H9 (cell line): ENCODE measurements around the gene PPP1R14B. TPM values are rescaled to one million over a fixed set of nuclear protein-coding genes. Genes with fewer than 3 reads are reported as not detected.

Source experiments
- DNase-seq: peaks from one replicate; pipeline ENCODE4 v3.0.0-alpha.2; 2017
- H2AFZ ChIP-seq: one replicate; pipeline ENCODE4 v1.6.1; 2013; ENCODE audit warnings: mild to moderate bottlenecking, low read length, control low read depth, moderate library complexity
- H2AK5ac ChIP-seq: 2 replicates; pipeline ENCODE4 v1.6.1; 2013; ENCODE audit warnings: low read length, control low read depth, mixed read lengths; ENCODE audit not compliant: insufficient read length
- H2BK120ac ChIP-seq: one replicate; pipeline ENCODE4 v1.6.1; 2013; ENCODE audit warnings: low read depth, mild to moderate bottlenecking, low read length, control low read depth, inconsistent platforms; ENCODE audit not compliant: poor library complexity, severe bottlenecking
- H2BK12ac ChIP-seq: 2 replicates; pipeline ENCODE4 v1.6.1; 2013; ENCODE audit warnings: low read length, control low read depth, mixed read lengths, low read depth; ENCODE audit not compliant: insufficient read length
- H2BK15ac ChIP-seq: 2 replicates; pipeline ENCODE4 v1.6.1; 2013; ENCODE audit warnings: low read depth, low read length, control low read depth
- H2BK20ac ChIP-seq: one replicate; pipeline ENCODE4 v1.6.1; 2013; ENCODE audit warnings: low read depth, mild to moderate bottlenecking, low read length, control low read depth, inconsistent platforms; ENCODE audit not compliant: poor library complexity, severe bottlenecking
- H2BK5ac ChIP-seq: 2 replicates; pipeline ENCODE4 v1.6.1; 2013; ENCODE audit warnings: low read length, control low read depth, mixed read lengths; ENCODE audit not compliant: insufficient read length
- H3K14ac ChIP-seq: 2 replicates; pipeline ENCODE4 v1.6.1; 2013; ENCODE audit warnings: low read length, control low read depth; ENCODE audit not compliant: insufficient read depth
- H3K18ac ChIP-seq: 2 replicates; pipeline ENCODE4 v1.6.1; 2013; ENCODE audit warnings: low read depth, mild to moderate bottlenecking, mixed read lengths, low read length, control low read depth; ENCODE audit not compliant: insufficient read length
- H3K23ac ChIP-seq: 2 replicates; pipeline ENCODE4 v1.6.1; 2013; ENCODE audit warnings: low read length, control low read depth, mixed read lengths, low read depth; ENCODE audit not compliant: insufficient read length
- H3K23me2 ChIP-seq: 2 replicates; pipeline ENCODE4 v1.6.1; 2013; ENCODE audit warnings: low read depth, mild to moderate bottlenecking, mixed read lengths, low read length, control low read depth; ENCODE audit not compliant: insufficient read length, poor library complexity, severe bottlenecking
- H3K27ac ChIP-seq: 2 replicates; pipeline ENCODE4 v1.5.1; 2013; ENCODE audit warnings: low read length, control low read depth, mixed read lengths, low read depth; ENCODE audit not compliant: insufficient read length
- H3K27me3 ChIP-seq: 2 replicates; pipeline ENCODE4 v1.6.1; 2013; ENCODE audit warnings: low read length, control low read depth, inconsistent platforms; ENCODE audit not compliant: insufficient read depth
- H3K4ac ChIP-seq: 2 replicates; pipeline ENCODE4 v1.6.1; 2013; ENCODE audit warnings: low read depth, mild to moderate bottlenecking, control low read depth, inconsistent platforms, low read length, moderate library complexity
- H3K4me1 ChIP-seq: 2 replicates; pipeline ENCODE4 v1.6.1; 2013; ENCODE audit warnings: low read length, control low read depth, inconsistent platforms; ENCODE audit not compliant: insufficient read depth
- H3K4me2 ChIP-seq: 2 replicates; pipeline ENCODE4 v1.6.1; 2013; ENCODE audit warnings: low read length, control low read depth, mixed read lengths; ENCODE audit not compliant: insufficient read length, insufficient read depth
- H3K56ac ChIP-seq: 2 replicates; pipeline ENCODE4 v1.6.1; 2013; ENCODE audit warnings: low read depth, mild to moderate bottlenecking, mixed read lengths, low read length, control low read depth; ENCODE audit not compliant: insufficient read length
- H3K79me1 ChIP-seq: 2 replicates; pipeline ENCODE4 v1.6.1; 2013; ENCODE audit warnings: low read depth, mild to moderate bottlenecking, moderate library complexity, low read length, control low read depth, inconsistent platforms; ENCODE audit not compliant: insufficient read depth, poor library complexity, severe bottlenecking
- H3K79me2 ChIP-seq: 2 replicates; pipeline ENCODE4 v1.6.1; 2013; ENCODE audit warnings: low read length, control low read depth, inconsistent platforms; ENCODE audit not compliant: insufficient read depth
- H3K9ac ChIP-seq: 2 replicates; pipeline ENCODE4 v1.6.1; 2013; ENCODE audit warnings: low read length, control low read depth, mixed read lengths; ENCODE audit not compliant: insufficient read length; ENCODE audit errors: extremely low read depth
- H3K9me3 ChIP-seq: one replicate; pipeline ENCODE4 v1.6.1; 2013; ENCODE audit warnings: low read depth, low read length, inconsistent platforms; ENCODE audit not compliant: control insufficient read depth
- H3T11ph ChIP-seq: one replicate; pipeline ENCODE4 v1.6.1; 2013; ENCODE audit warnings: mild to moderate bottlenecking, low read length, control low read depth, inconsistent platforms
- H4K20me1 ChIP-seq: one replicate; pipeline ENCODE4 v1.6.1; 2013; ENCODE audit not compliant: control insufficient read depth, insufficient read length, insufficient read depth
- H4K5ac ChIP-seq: 2 replicates; pipeline ENCODE4 v1.6.1; 2013; ENCODE audit warnings: low read depth, mild to moderate bottlenecking, mixed read lengths, low read length, control low read depth; ENCODE audit not compliant: insufficient read length
- H4K8ac ChIP-seq: replicated peaks from 2 replicates; pipeline ENCODE4 v1.6.1; 2013; ENCODE audit warnings: low read length, control low read depth, mixed read lengths, low read depth; ENCODE audit not compliant: insufficient read length
- H4K91ac ChIP-seq: 2 replicates; pipeline ENCODE4 v1.6.1; 2013; ENCODE audit warnings: low read depth, mild to moderate bottlenecking, moderate library complexity, mixed read lengths, low read length, control low read depth; ENCODE audit not compliant: insufficient read length
- H3K27ac Mint-ChIP-seq, 3 experiments: 2 replicates in 2 of 3; 3 replicates in 1 of 3; pipeline ENCODE4 v1.8.0; 2020 to 2021; ENCODE audit warnings: mixed read lengths in 3 of 3, mild to moderate bottlenecking in 1 of 3, moderate library complexity in 1 of 3
- H3K27me3 Mint-ChIP-seq: 2 replicates; pipeline ENCODE4 v1.8.0; 2021; ENCODE audit warnings: low read depth, mild to moderate bottlenecking, moderate library complexity, mixed read lengths
- H3K36me3 Mint-ChIP-seq, 3 experiments: 2 replicates in 2 of 3; 3 replicates in 1 of 3; pipeline ENCODE4 v1.8.0; 2020 to 2021; ENCODE audit warnings: low read depth in 3 of 3, mixed read lengths in 3 of 3; ENCODE audit not compliant: insufficient read depth in 1 of 3
- H3K4me1 Mint-ChIP-seq, 2 experiments: 2 replicates each; pipeline ENCODE4 v1.8.0; 2020; ENCODE audit warnings: mixed read lengths in 2 of 2
- H3K4me3 Mint-ChIP-seq, 2 experiments: 2 replicates in 1 of 2; 3 replicates in 1 of 2; pipeline ENCODE4 v1.8.0; 2020 to 2021; ENCODE audit warnings: mild to moderate bottlenecking in 2 of 2, mixed read lengths in 2 of 2, moderate library complexity in 1 of 2
- H3K9me3 Mint-ChIP-seq, 2 experiments: 2 replicates in 1 of 2; 3 replicates in 1 of 2; pipeline ENCODE4 v1.8.0; 2020; ENCODE audit warnings: mild to moderate bottlenecking in 2 of 2, mixed read lengths in 2 of 2, moderate library complexity in 1 of 2
- CTCF ChIP-seq: fragments of 200-600 bp; sonication (generic); conservative IDR thresholded peaks from 3 replicates; pipeline ENCODE4 v1.8.0; 2021; ENCODE audit warnings: antibody characterized with exemption, mild to moderate bottlenecking
- WGBS: extraction: QIAGEN DNeasy Blood & Tissue Kit; methylation state at CpG from one replicate; pipeline ENCODE4 v1.1.7; 2013; ENCODE audit warnings: missing lambda C conversion rate, low lambda C conversion rate, mixed read lengths; ENCODE audit not compliant: insufficient read length; ENCODE audit errors: extremely low coverage; 5-methylcytosine and 5-hydroxymethylcytosine counted together
- total RNA-seq: library from RNA; stranded (reverse); gene quantifications from 2 replicates; pipeline ENCODE4 v1.2.1, GENCODE V29; 2021

PPP1R14B gene
- total RNA-seq, 1 experiment from 2014 or later, result 358 TPM

- Histone ChIP-seq H3K23ac (no peak within 1 kb of the TSS), H3K4me2 (peak within 1 kb of the TSS; percentile 58), H2AK5ac (no peak within 1 kb of the TSS), H3K4me1 (no peaks in the 10 kb centered on the region), H3K27ac (no peak within 1 kb of the TSS), H3K79me1 (no peaks in the 10 kb centered on the region), H2BK15ac (no peak within 1 kb of the TSS), H4K20me1 (no peaks in the 10 kb centered on the region), H2BK120ac (no peak within 1 kb of the TSS), H3K56ac (no peak within 1 kb of the TSS), H2BK12ac (no peak within 1 kb of the TSS), H3T11ph (no peak within 1 kb of the TSS), H2BK5ac (no peak within 1 kb of the TSS), H3K9ac (no peak within 1 kb of the TSS), H4K91ac (no peak within 1 kb of the TSS), H3K4ac (no peak within 1 kb of the TSS), H3K9me3 (no peaks in the 10 kb centered on the region), H3K18ac (no peak within 1 kb of the TSS), H4K5ac (no peak within 1 kb of the TSS), H3K23me2 (peaks cover 3% of the 10 kb centered on the region), H3K14ac (no peak within 1 kb of the TSS; the same call in 1 of the 2 replicates), H4K8ac (no peak within 1 kb of the TSS), H3K27me3 (peaks cover 57% of the 10 kb centered on the region), H3K79me2 (no peaks in the 10 kb centered on the region), H2AFZ (no peak within 1 kb of the TSS), H2BK20ac (no peak within 1 kb of the TSS)
- Mint-ChIP-seq H3K4me1 (peaks cover 10 to 11% of the 10 kb centered on the region in 2 experiments), H3K36me3 (peaks cover 0 to 2% (median 0%) of the 10 kb centered on the region in 3 experiments; a peak in 3 of 7 replicates), H3K4me3 (peak within 1 kb of the TSS; percentile 36 to 78), H3K27ac (no peak within 1 kb of the TSS), H3K27me3 (peaks cover 75% of the 10 kb centered on the region), H3K9me3 (no peaks in the 10 kb centered on the region; a peak in 2 of 5 replicates)
- TF ChIP-seq CTCF, result no peak
- DNase-seq, result no peak
- no CpG with 5 or more reads among the region's 45 CpGs for WGBS
These were observed 44.6 kb upstream of the PPP1R14B start, which contains the start of gene KCNK4 for GRCh38 chr11:64291262-64291751. KCNK4 (plus strand) TSS chr11:64291302; CDS start chr11:64293019, 1,717 bp downstream.
